Trophoblast cell (in vitro differentiated cells and primary cell): ENCODE results near the gene JAK2.

Experiments
- DNase-seq, 2 donors: peaks; one replicate each; pipeline ENCODE4 v3.0.0-alpha.2; 2016
- H2AFZ ChIP-seq: 2 replicates; pipeline ENCODE4 v1.6.1; 2013; ENCODE audit warnings: low read length, moderate library complexity, mild to moderate bottlenecking; ENCODE audit not compliant: insufficient read depth, poor library complexity
- H2AK5ac ChIP-seq: 2 replicates; pipeline ENCODE4 v1.6.1; 2013; ENCODE audit warnings: mild to moderate bottlenecking, low read length
- H2BK120ac ChIP-seq: 2 replicates; pipeline ENCODE4 v1.6.1; 2013; ENCODE audit warnings: low read length, mild to moderate bottlenecking, moderate library complexity; ENCODE audit not compliant: insufficient read depth, poor library complexity
- H2BK12ac ChIP-seq: 2 replicates; pipeline ENCODE4 v1.6.1; 2013; ENCODE audit warnings: mild to moderate bottlenecking, low read length, moderate library complexity
- H2BK5ac ChIP-seq: 2 replicates; pipeline ENCODE4 v1.6.1; 2013; ENCODE audit warnings: low read length, low read depth, moderate library complexity, mild to moderate bottlenecking; ENCODE audit not compliant: poor library complexity
- H3K14ac ChIP-seq: 2 replicates; pipeline ENCODE4 v1.6.1; 2013; ENCODE audit warnings: mild to moderate bottlenecking, low read length
- H3K18ac ChIP-seq: 2 replicates; pipeline ENCODE4 v1.6.1; 2013; ENCODE audit warnings: mild to moderate bottlenecking, low read length
- H3K23ac ChIP-seq: 2 replicates; pipeline ENCODE4 v1.6.1; 2013; ENCODE audit warnings: low read length
- H3K27ac ChIP-seq: 2 replicates; pipeline ENCODE4 v1.5.1; 2013; ENCODE audit warnings: low read depth, mild to moderate bottlenecking, inconsistent platforms, low read length, moderate library complexity
- H3K27me3 ChIP-seq: 2 replicates; pipeline ENCODE4 v1.6.1; 2013; ENCODE audit warnings: inconsistent platforms, mild to moderate bottlenecking, low read length, moderate library complexity; ENCODE audit not compliant: insufficient read depth
- H3K36me3 ChIP-seq, 2 experiments: 1 replicate in 1 of 2; 2 replicates in 1 of 2; pipeline ENCODE4 v1.6.1; 2013; ENCODE audit warnings: low read length in 2 of 2, mild to moderate bottlenecking in 2 of 2, moderate library complexity in 1 of 2; ENCODE audit not compliant: insufficient read depth in 2 of 2, control insufficient read depth in 1 of 2
- H3K4ac ChIP-seq: 2 replicates; pipeline ENCODE4 v1.6.1; 2013; ENCODE audit warnings: low read depth, mild to moderate bottlenecking, low read length, moderate library complexity
- H3K4me1 ChIP-seq, 2 experiments: 1 replicate in 1 of 2; 2 replicates in 1 of 2; pipeline ENCODE4 v1.6.1; 2013; ENCODE audit warnings: low read length in 2 of 2, mild to moderate bottlenecking in 2 of 2, moderate library complexity in 1 of 2; ENCODE audit not compliant: insufficient read depth in 2 of 2, control insufficient read depth in 1 of 2
- H3K4me2 ChIP-seq: 2 replicates; pipeline ENCODE4 v1.6.1; 2013; ENCODE audit warnings: inconsistent platforms, mild to moderate bottlenecking, low read length, moderate library complexity
- H3K4me3 ChIP-seq: 2 replicates; pipeline ENCODE4 v1.5.1; 2013; ENCODE audit warnings: mild to moderate bottlenecking, low read depth, low read length, inconsistent platforms
- H3K79me1 ChIP-seq: one replicate; pipeline ENCODE4 v1.6.1; 2013; ENCODE audit warnings: low read length
- H3K79me2 ChIP-seq: 2 replicates; pipeline ENCODE4 v1.6.1; 2013; ENCODE audit warnings: low read length, mild to moderate bottlenecking; ENCODE audit not compliant: control insufficient read depth, insufficient read depth, poor library complexity
- H3K9ac ChIP-seq: 2 replicates; pipeline ENCODE4 v1.6.1; 2013; ENCODE audit warnings: mild to moderate bottlenecking, low read length
- H3K9me3 ChIP-seq: 2 replicates; pipeline ENCODE4 v1.6.1; 2013; ENCODE audit warnings: low read depth, mild to moderate bottlenecking, control low read depth, inconsistent platforms, low read length; ENCODE audit not compliant: insufficient read depth
- H4K12ac ChIP-seq: 2 replicates; pipeline ENCODE4 v1.6.1; 2013; ENCODE audit warnings: low read depth, mild to moderate bottlenecking, low read length, moderate library complexity
- H4K8ac ChIP-seq: 2 replicates; pipeline ENCODE4 v1.6.1; 2013; ENCODE audit warnings: low read depth, mild to moderate bottlenecking, low read length, moderate library complexity
- H4K91ac ChIP-seq: one replicate; pipeline ENCODE4 v1.6.1; 2013; ENCODE audit warnings: low read depth, mild to moderate bottlenecking, low read length, moderate library complexity
- WGBS: extraction: QIAGEN DNeasy Blood & Tissue Kit; methylation state at CpG from one replicate; pipeline ENCODE4 v1.1.7; 2013; ENCODE audit warnings: missing lambda C conversion rate; ENCODE audit not compliant: insufficient read length, insufficient coverage; ENCODE audit errors: extremely low coverage; 5-methylcytosine and 5-hydroxymethylcytosine counted together

Gene JAK2

DNA sequence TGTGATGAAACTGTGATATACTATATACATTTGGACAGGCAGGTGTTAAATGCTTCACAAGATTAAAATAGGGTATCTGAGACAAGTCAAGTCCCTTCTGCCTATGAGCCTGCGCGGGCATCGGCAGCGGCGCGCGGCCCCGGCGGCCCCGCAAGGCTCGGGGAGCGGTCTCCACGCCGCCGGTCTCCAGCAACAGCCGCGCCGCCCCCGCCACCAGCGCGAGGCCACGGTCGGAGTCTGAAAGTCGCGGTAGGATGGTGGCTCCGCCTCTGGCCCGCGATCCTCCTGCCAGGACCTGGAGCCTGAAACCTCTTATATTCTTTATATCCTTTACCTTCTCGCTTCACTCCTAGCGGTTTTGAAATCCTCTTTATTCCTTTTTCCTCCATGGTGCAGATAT lies 100.9 kb downstream of the JAK2 start:
- Histone ChIP-seq H3K4ac (no peak overlapping the region), H4K91ac (no peak overlapping the region), H3K23ac (no peak overlapping the region), H3K9ac (no peak overlapping the region), H3K14ac (no peak overlapping the region), H3K4me1 (no peaks in the 10 kb centered on the region), H3K27ac (no peak overlapping the region), H2AFZ (no peak overlapping the region), H3K4me3 (no peak overlapping the region), H3K36me3 (no peaks in the 10 kb centered on the region), H3K18ac (no peak overlapping the region), H2BK5ac (no peak overlapping the region), H2AK5ac (no peak overlapping the region), H3K79me1 (no peaks in the 10 kb centered on the region), H4K12ac (peak overlapping the region; percentile 75), H3K27me3 (no peaks in the 10 kb centered on the region), H3K9me3 (no peaks in the 10 kb centered on the region), H4K8ac (no peak overlapping the region), H2BK120ac (no peak overlapping the region), H2BK12ac (no peak overlapping the region), H3K4me2 (no peak overlapping the region), H3K79me2 (no peaks in the 10 kb centered on the region)
- DNase-seq, result no peak
- WGBS, result no CpG with 5 or more reads among the region's 30 CpGs

- H2BK12ac ChIP-seq, result no peak overlapping the region
Observed at GRCh38 chr9:5089737-5090136, 104.7 kb downstream of the JAK2 start.

GRCh38 chr9:5095795-5096194 lies 110.7 kb downstream of the JAK2 start:
- Histone ChIP-seq H3K14ac (no peak overlapping the region), H3K79me2 (no peaks in the 10 kb centered on the region), H3K4ac (no peak overlapping the region), H3K18ac (no peak overlapping the region), H4K12ac (no peak overlapping the region), H2BK5ac (no peak overlapping the region), H4K8ac (no peak overlapping the region), H3K79me1 (no peaks in the 10 kb centered on the region), H3K4me2 (no peak overlapping the region), H3K4me1 (no peaks in the 10 kb centered on the region), H2BK12ac (no peak overlapping the region), H3K4me3 (no peak overlapping the region), H3K23ac (no peak overlapping the region), H3K36me3 (peaks cover under 1% of the 10 kb centered on the region in 2 experiments), H2AFZ (no peak overlapping the region), H3K27ac (no peak overlapping the region), H2BK120ac (no peak overlapping the region), H3K9ac (no peak overlapping the region), H2AK5ac (no peak overlapping the region), H3K27me3 (no peaks in the 10 kb centered on the region), H4K91ac (no peak overlapping the region), H3K9me3 (no peaks in the 10 kb centered on the region)
- DNase-seq, result no peak
- 72% methylated on average over 1 of the region's 2 CpGs for WGBS

More at GRCh38 chr9:5089737-5090136, 104.7 kb downstream of the JAK2 start:
- WGBS, result no CpG with 5 or more reads among the region's 2 CpGs
- Histone ChIP-seq H3K4me1 (no peaks in the 10 kb centered on the region), H3K27me3 (no peaks in the 10 kb centered on the region), H3K9me3 (no peaks in the 10 kb centered on the region), H3K79me1 (no peaks in the 10 kb centered on the region), H4K91ac (no peak overlapping the region), H3K27ac (no peak overlapping the region), H3K18ac (no peak overlapping the region), H2AK5ac (no peak overlapping the region), H4K12ac (no peak overlapping the region), H3K9ac (no peak overlapping the region), H3K23ac (no peak overlapping the region), H2BK5ac (no peak overlapping the region), H3K36me3 (no peaks in the 10 kb centered on the region), H3K4me3 (no peak overlapping the region), H2BK120ac (no peak overlapping the region), H4K8ac (no peak overlapping the region), H2AFZ (no peak overlapping the region), H3K4me2 (no peak overlapping the region), H3K4ac (no peak overlapping the region), H3K14ac (no peak overlapping the region), H3K79me2 (no peaks in the 10 kb centered on the region)
- DNase-seq, result peak in 1 of 2 donors; percentile 1

DNA sequence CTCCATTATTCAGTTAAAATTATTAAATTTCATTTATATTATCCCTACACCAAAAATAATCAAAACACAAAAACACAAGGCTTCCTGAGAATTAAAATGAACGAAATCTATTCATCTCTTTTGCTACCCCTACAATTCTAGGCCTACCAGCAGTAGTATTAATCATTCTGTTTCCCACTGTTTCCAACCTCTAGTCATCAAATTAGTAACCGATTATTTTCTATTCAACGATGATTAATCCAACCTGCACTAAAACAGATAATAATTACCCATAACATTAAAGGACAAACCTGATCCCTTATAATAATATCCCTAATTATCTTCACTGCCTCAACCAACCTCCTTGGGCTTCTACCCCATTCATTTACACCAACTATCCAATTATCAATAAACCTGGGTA lies 114.4 kb downstream of the JAK2 start:
- Histone ChIP-seq H3K9me3 (peaks cover 8% of the 10 kb centered on the region), H3K79me1 (no peaks in the 10 kb centered on the region), H3K27ac (no peak overlapping the region), H3K23ac (no peak overlapping the region), H4K12ac (no peak overlapping the region), H3K9ac (no peak overlapping the region), H4K91ac (no peak overlapping the region), H3K4me1 (no peaks in the 10 kb centered on the region), H3K14ac (no peak overlapping the region), H2AK5ac (no peak overlapping the region), H3K27me3 (no peaks in the 10 kb centered on the region), H2AFZ (no peak overlapping the region), H3K36me3 (peaks cover 4% of the 10 kb centered on the region in 2 experiments), H3K4me2 (no peak overlapping the region), H2BK120ac (no peak overlapping the region), H2BK12ac (no peak overlapping the region), H3K4me3 (no peak overlapping the region), H3K4ac (no peak overlapping the region), H4K8ac (no peak overlapping the region), H3K18ac (no peak overlapping the region), H2BK5ac (no peak overlapping the region), H3K79me2 (no peaks in the 10 kb centered on the region)
- WGBS, result no CpG with 5 or more reads among the region's 3 CpGs
- DNase-seq, result no peak
